H9 (cell line): ENCODE results near the gene PLEKHM3. TPM values are rescaled to one million over a fixed set of nuclear protein-coding genes. Genes with fewer than 3 reads are reported as not detected.

ENCODE experiments used
- DNase-seq: peaks from one replicate; pipeline ENCODE4 v3.0.0-alpha.2; 2017
- H2AFZ ChIP-seq: one replicate; pipeline ENCODE4 v1.6.1; 2013; ENCODE audit warnings: mild to moderate bottlenecking, low read length, control low read depth, moderate library complexity
- H2AK5ac ChIP-seq: 2 replicates; pipeline ENCODE4 v1.6.1; 2013; ENCODE audit warnings: low read length, control low read depth, mixed read lengths; ENCODE audit not compliant: insufficient read length
- H2BK120ac ChIP-seq: one replicate; pipeline ENCODE4 v1.6.1; 2013; ENCODE audit warnings: low read depth, mild to moderate bottlenecking, low read length, control low read depth, inconsistent platforms; ENCODE audit not compliant: poor library complexity, severe bottlenecking
- H2BK12ac ChIP-seq: 2 replicates; pipeline ENCODE4 v1.6.1; 2013; ENCODE audit warnings: low read length, control low read depth, mixed read lengths, low read depth; ENCODE audit not compliant: insufficient read length
- H2BK15ac ChIP-seq: 2 replicates; pipeline ENCODE4 v1.6.1; 2013; ENCODE audit warnings: low read depth, low read length, control low read depth
- H2BK20ac ChIP-seq: one replicate; pipeline ENCODE4 v1.6.1; 2013; ENCODE audit warnings: low read depth, mild to moderate bottlenecking, low read length, control low read depth, inconsistent platforms; ENCODE audit not compliant: poor library complexity, severe bottlenecking
- H2BK5ac ChIP-seq: 2 replicates; pipeline ENCODE4 v1.6.1; 2013; ENCODE audit warnings: low read length, control low read depth, mixed read lengths; ENCODE audit not compliant: insufficient read length
- H3K14ac ChIP-seq: 2 replicates; pipeline ENCODE4 v1.6.1; 2013; ENCODE audit warnings: low read length, control low read depth; ENCODE audit not compliant: insufficient read depth
- H3K18ac ChIP-seq: 2 replicates; pipeline ENCODE4 v1.6.1; 2013; ENCODE audit warnings: low read depth, mild to moderate bottlenecking, mixed read lengths, low read length, control low read depth; ENCODE audit not compliant: insufficient read length
- H3K23ac ChIP-seq: 2 replicates; pipeline ENCODE4 v1.6.1; 2013; ENCODE audit warnings: low read length, control low read depth, mixed read lengths, low read depth; ENCODE audit not compliant: insufficient read length
- H3K23me2 ChIP-seq: 2 replicates; pipeline ENCODE4 v1.6.1; 2013; ENCODE audit warnings: low read depth, mild to moderate bottlenecking, mixed read lengths, low read length, control low read depth; ENCODE audit not compliant: insufficient read length, poor library complexity, severe bottlenecking
- H3K27ac ChIP-seq: 2 replicates; pipeline ENCODE4 v1.5.1; 2013; ENCODE audit warnings: low read length, control low read depth, mixed read lengths, low read depth; ENCODE audit not compliant: insufficient read length
- H3K27me3 ChIP-seq: 2 replicates; pipeline ENCODE4 v1.6.1; 2013; ENCODE audit warnings: low read length, control low read depth, inconsistent platforms; ENCODE audit not compliant: insufficient read depth
- H3K4ac ChIP-seq: 2 replicates; pipeline ENCODE4 v1.6.1; 2013; ENCODE audit warnings: low read depth, mild to moderate bottlenecking, control low read depth, inconsistent platforms, low read length, moderate library complexity
- H3K4me1 ChIP-seq: 2 replicates; pipeline ENCODE4 v1.6.1; 2013; ENCODE audit warnings: low read length, control low read depth, inconsistent platforms; ENCODE audit not compliant: insufficient read depth
- H3K4me2 ChIP-seq: 2 replicates; pipeline ENCODE4 v1.6.1; 2013; ENCODE audit warnings: low read length, control low read depth, mixed read lengths; ENCODE audit not compliant: insufficient read length, insufficient read depth
- H3K56ac ChIP-seq: 2 replicates; pipeline ENCODE4 v1.6.1; 2013; ENCODE audit warnings: low read depth, mild to moderate bottlenecking, mixed read lengths, low read length, control low read depth; ENCODE audit not compliant: insufficient read length
- H3K79me1 ChIP-seq: 2 replicates; pipeline ENCODE4 v1.6.1; 2013; ENCODE audit warnings: low read depth, mild to moderate bottlenecking, moderate library complexity, low read length, control low read depth, inconsistent platforms; ENCODE audit not compliant: insufficient read depth, poor library complexity, severe bottlenecking
- H3K79me2 ChIP-seq: 2 replicates; pipeline ENCODE4 v1.6.1; 2013; ENCODE audit warnings: low read length, control low read depth, inconsistent platforms; ENCODE audit not compliant: insufficient read depth
- H3K9ac ChIP-seq: 2 replicates; pipeline ENCODE4 v1.6.1; 2013; ENCODE audit warnings: low read length, control low read depth, mixed read lengths; ENCODE audit not compliant: insufficient read length; ENCODE audit errors: extremely low read depth
- H3K9me3 ChIP-seq: one replicate; pipeline ENCODE4 v1.6.1; 2013; ENCODE audit warnings: low read depth, low read length, inconsistent platforms; ENCODE audit not compliant: control insufficient read depth
- H3T11ph ChIP-seq: one replicate; pipeline ENCODE4 v1.6.1; 2013; ENCODE audit warnings: mild to moderate bottlenecking, low read length, control low read depth, inconsistent platforms
- H4K20me1 ChIP-seq: one replicate; pipeline ENCODE4 v1.6.1; 2013; ENCODE audit not compliant: control insufficient read depth, insufficient read length, insufficient read depth
- H4K5ac ChIP-seq: 2 replicates; pipeline ENCODE4 v1.6.1; 2013; ENCODE audit warnings: low read depth, mild to moderate bottlenecking, mixed read lengths, low read length, control low read depth; ENCODE audit not compliant: insufficient read length
- H4K8ac ChIP-seq: replicated peaks from 2 replicates; pipeline ENCODE4 v1.6.1; 2013; ENCODE audit warnings: low read length, control low read depth, mixed read lengths, low read depth; ENCODE audit not compliant: insufficient read length
- H4K91ac ChIP-seq: 2 replicates; pipeline ENCODE4 v1.6.1; 2013; ENCODE audit warnings: low read depth, mild to moderate bottlenecking, moderate library complexity, mixed read lengths, low read length, control low read depth; ENCODE audit not compliant: insufficient read length
- H3K27ac Mint-ChIP-seq, 3 experiments: 2 replicates in 2 of 3; 3 replicates in 1 of 3; pipeline ENCODE4 v1.8.0; 2020 to 2021; ENCODE audit warnings: mixed read lengths in 3 of 3, mild to moderate bottlenecking in 1 of 3, moderate library complexity in 1 of 3
- H3K27me3 Mint-ChIP-seq: 2 replicates; pipeline ENCODE4 v1.8.0; 2021; ENCODE audit warnings: low read depth, mild to moderate bottlenecking, moderate library complexity, mixed read lengths
- H3K36me3 Mint-ChIP-seq, 3 experiments: 2 replicates in 2 of 3; 3 replicates in 1 of 3; pipeline ENCODE4 v1.8.0; 2020 to 2021; ENCODE audit warnings: low read depth in 3 of 3, mixed read lengths in 3 of 3; ENCODE audit not compliant: insufficient read depth in 1 of 3
- H3K4me1 Mint-ChIP-seq, 2 experiments: 2 replicates each; pipeline ENCODE4 v1.8.0; 2020; ENCODE audit warnings: mixed read lengths in 2 of 2
- H3K4me3 Mint-ChIP-seq, 2 experiments: 2 replicates in 1 of 2; 3 replicates in 1 of 2; pipeline ENCODE4 v1.8.0; 2020 to 2021; ENCODE audit warnings: mild to moderate bottlenecking in 2 of 2, mixed read lengths in 2 of 2, moderate library complexity in 1 of 2
- H3K9me3 Mint-ChIP-seq, 2 experiments: 2 replicates in 1 of 2; 3 replicates in 1 of 2; pipeline ENCODE4 v1.8.0; 2020; ENCODE audit warnings: mild to moderate bottlenecking in 2 of 2, mixed read lengths in 2 of 2, moderate library complexity in 1 of 2
- WGBS: extraction: QIAGEN DNeasy Blood & Tissue Kit; methylation state at CpG from one replicate; pipeline ENCODE4 v1.1.7; 2013; ENCODE audit warnings: missing lambda C conversion rate, low lambda C conversion rate, mixed read lengths; ENCODE audit not compliant: insufficient read length; ENCODE audit errors: extremely low coverage; 5-methylcytosine and 5-hydroxymethylcytosine counted together
- total RNA-seq: library from RNA; stranded (reverse); gene quantifications from 2 replicates; pipeline ENCODE4 v1.2.1, GENCODE V29; 2021
- TF ChIP-seq, protein P1 (sequence below): fragments of 200-600 bp; sonication (generic); conservative IDR thresholded peaks from 3 replicates; pipeline ENCODE4 v1.8.0; 2021; ENCODE audit warnings: antibody characterized with exemption, mild to moderate bottlenecking

Gene PLEKHM3
- total RNA-seq, 1 experiment from 2014 or later = 7.5 TPM

DNA sequence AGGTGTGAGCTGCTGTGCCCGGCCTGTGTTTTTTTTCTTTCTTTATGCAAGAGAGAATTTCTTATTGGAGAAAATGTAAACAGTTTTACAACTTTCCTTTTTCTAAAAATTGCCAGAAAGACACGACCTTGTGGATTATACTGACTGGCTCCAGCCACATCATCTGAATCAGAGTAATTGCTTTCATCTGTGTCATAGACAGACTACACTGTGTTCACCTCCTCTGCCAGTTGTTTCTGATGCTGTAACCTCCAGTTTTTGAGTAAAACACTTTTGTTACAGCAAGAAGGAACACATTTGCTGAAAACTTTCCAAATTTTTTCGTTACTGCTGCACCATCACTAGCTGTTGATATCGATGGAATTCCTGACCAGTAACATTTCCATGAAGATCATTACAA is 43.9 kb upstream of the PLEKHM3 start:
- no peak overlapping the region for H3K4ac ChIP-seq
- H2AFZ ChIP-seq = no peak overlapping the region
- H3K27ac ChIP-seq = no peak overlapping the region
- H2AK5ac ChIP-seq = no peak overlapping the region
- H3K4me3 Mint-ChIP-seq = no peak overlapping the region
- TF ChIP-seq, protein P1, sequence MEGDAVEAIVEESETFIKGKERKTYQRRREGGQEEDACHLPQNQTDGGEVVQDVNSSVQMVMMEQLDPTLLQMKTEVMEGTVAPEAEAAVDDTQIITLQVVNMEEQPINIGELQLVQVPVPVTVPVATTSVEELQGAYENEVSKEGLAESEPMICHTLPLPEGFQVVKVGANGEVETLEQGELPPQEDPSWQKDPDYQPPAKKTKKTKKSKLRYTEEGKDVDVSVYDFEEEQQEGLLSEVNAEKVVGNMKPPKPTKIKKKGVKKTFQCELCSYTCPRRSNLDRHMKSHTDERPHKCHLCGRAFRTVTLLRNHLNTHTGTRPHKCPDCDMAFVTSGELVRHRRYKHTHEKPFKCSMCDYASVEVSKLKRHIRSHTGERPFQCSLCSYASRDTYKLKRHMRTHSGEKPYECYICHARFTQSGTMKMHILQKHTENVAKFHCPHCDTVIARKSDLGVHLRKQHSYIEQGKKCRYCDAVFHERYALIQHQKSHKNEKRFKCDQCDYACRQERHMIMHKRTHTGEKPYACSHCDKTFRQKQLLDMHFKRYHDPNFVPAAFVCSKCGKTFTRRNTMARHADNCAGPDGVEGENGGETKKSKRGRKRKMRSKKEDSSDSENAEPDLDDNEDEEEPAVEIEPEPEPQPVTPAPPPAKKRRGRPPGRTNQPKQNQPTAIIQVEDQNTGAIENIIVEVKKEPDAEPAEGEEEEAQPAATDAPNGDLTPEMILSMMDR = no peak
- no peak overlapping the region for H4K5ac ChIP-seq
- no peak overlapping the region for H3K27ac Mint-ChIP-seq
- H2BK120ac ChIP-seq = no peak overlapping the region
- H2BK12ac ChIP-seq = no peak overlapping the region
- no peaks in the 10 kb centered on the region for H3K9me3 ChIP-seq
- H2BK15ac ChIP-seq = no peak overlapping the region
- no peak overlapping the region for H2BK5ac ChIP-seq
- no peak overlapping the region for H4K8ac ChIP-seq
- H3K4me2 ChIP-seq = no peak overlapping the region
- no peak overlapping the region for H3K23ac ChIP-seq
- H3K9ac ChIP-seq = no peak overlapping the region
- H3K56ac ChIP-seq = no peak overlapping the region
- H3K23me2 ChIP-seq = no peaks in the 10 kb centered on the region
- H3T11ph ChIP-seq = no peak overlapping the region
- H3K14ac ChIP-seq = no peak overlapping the region
- no CpG with 5 or more reads among the region's 4 CpGs for WGBS
- H3K4me1 Mint-ChIP-seq = peaks cover 3 to 7% of the 10 kb centered on the region in 2 experiments; a peak in 2 of 4 replicates
- H2BK20ac ChIP-seq = no peak overlapping the region
- no peaks in the 10 kb centered on the region for H3K4me1 ChIP-seq
- H3K18ac ChIP-seq = no peak overlapping the region
- H3K27me3 Mint-ChIP-seq = no peaks in the 10 kb centered on the region
- H3K9me3 Mint-ChIP-seq = no peaks in the 10 kb centered on the region
- DNase-seq = no peak
- H3K79me1 ChIP-seq = no peaks in the 10 kb centered on the region
- no peaks in the 10 kb centered on the region for H3K79me2 ChIP-seq
- no peak overlapping the region for H4K91ac ChIP-seq
- H3K27me3 ChIP-seq = no peaks in the 10 kb centered on the region
- H3K36me3 Mint-ChIP-seq = no peaks in the 10 kb centered on the region
- no peaks in the 10 kb centered on the region for H4K20me1 ChIP-seq
